Non-pigmented ciliary epithelial cell (primary cell): Measurements from ENCODE around the gene SACM1L.
"Not testable (repeated sequence)": the region's sequence is repeated elsewhere in the genome, so short reads cannot be mapped to it uniquely, and the experiment has no call there.

Experiments used
- DNase-seq: peaks from one replicate; pipeline ENCODE4 v3.0.0-alpha.2; 2010; ENCODE audit warnings: low read depth

The SACM1L gene

DNA sequence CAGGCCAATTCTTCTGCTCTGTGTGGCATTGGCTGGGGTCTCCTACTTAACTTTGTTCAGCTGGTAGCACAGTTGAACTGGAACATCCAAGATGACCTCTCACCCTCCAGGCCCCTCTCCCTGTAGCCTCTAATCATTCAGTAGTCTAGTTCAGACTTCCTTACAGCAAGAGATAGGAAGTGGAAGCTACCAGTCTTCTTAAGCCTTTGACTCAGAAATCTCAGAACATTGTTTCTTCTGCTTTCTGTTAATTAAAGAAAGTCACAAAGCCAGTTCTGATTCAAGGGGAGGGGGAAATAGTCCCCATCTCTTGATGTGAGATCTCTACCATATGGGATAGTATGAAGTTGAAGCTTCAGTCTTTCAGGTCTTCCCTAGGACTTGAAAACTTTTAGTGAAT, 18.8 kb upstream of the SACM1L start:
- no peak for DNase-seq

DNA sequence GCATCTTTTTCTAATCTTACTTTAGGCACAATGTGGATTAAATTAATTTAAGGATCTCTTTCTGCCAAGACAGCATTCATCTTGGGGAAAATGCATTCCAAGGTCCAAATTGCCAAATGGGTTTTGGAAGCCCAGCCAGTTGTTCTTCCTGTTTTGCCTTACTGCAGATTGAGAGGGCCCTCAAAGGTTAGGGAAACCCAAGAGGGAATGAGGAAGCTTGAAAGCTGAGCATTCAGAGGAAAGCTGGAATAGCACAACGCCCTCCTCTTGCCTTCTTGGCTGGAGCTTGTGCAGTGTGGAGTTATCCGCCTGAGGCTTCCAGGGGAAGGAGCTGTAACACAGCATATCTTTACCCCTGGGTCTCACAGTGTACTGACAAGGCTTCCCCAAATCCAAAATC, 18.2 kb upstream of the SACM1L start:
- DNase-seq = no peak

DNA sequence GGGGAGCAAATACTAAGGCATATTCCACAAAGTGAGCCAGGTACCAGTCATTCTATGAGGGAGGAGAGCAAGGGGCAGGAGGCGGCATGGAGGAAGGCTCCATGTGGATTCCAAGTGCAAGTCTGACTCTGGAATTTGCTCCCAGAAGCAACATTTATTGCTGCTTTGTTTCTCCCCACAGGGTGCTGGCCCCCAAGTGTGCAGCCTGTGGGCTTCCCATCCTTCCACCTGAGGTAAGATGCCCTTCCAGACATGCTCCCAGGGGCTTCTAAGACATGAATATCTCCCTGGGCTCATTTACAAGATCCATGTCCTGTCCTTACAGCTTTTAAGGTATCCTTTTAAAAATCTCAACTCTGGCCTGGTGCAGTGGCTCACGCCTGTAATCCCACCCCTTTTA, 15.9 kb upstream of the SACM1L start:
- DNase-seq = no peak

DNA sequence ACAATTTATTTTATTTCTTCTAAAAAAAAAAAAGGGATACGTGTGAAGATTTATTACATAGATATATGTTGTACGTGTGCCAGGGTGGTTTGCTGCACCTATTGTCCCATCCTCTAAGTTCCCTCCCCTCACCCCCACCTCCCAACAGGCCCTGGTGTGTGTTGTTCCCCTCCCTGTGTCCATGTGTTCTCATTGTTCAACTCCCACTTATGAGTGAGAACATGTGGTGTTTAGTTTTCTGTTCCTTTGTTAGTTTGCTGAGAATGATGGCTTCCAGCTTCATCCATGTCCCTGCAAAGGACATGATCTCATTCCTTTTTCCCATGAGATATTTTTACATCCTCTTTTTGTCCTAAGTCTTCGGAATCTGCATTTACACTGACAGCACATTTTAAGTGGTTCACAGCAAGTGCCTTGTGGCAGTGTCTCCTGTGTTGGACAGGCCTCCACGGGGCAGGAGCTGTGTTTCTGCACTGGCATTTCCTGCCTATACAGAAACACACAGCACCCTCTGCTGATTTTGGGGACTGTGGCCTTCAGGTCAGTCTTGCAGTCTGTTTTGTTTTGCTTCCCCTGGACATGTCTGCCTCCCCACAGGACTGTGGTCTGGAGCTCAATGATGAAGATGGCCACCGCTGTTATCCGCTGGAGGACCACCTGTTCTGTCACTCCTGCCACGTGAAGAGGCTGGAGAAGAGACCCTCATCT, 12.7 kb upstream of the SACM1L start:
- no peak for DNase-seq

DNA sequence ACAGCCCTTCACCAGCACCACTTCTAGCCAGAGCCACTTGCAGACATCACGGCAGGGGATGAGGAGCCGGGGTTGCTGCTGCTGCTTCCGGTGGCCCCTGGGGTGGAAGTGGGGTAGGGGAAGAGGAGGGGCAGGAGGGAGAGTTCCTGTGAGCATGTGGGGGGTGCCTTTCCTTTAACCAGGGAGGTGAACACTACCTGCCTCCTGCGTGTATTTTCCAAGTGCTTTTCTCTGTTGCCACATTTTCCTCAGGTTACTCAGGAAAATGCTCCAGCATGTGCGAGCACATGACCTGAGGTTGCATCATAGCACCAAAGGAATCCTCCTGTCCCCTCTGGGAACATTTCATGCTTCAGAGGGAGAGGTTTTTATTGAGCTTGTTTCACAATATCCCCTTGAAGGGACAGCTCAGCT, 12.2 kb upstream of the SACM1L start:
- DNase-seq = no peak

DNA sequence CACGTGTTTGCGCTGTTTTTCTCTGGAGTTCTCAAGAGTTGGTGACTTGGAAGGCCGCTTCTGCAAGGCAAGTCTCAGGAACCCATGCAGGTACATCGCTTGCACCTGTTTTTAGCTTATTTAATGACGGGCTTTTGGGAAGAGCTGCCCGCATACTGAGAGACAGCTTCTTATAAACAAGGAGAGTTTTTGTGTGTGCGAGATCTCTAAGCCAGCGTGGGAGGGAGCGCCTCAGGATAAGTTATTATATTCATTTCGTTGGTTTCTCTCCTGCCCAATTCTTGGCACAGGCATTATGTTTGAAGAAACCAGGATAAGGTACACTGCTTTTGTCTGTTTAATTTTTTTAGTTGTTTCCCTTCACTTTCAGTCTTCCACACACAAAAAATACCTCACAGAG, 11.4 kb upstream of the SACM1L start:
- no peak for DNase-seq

DNA sequence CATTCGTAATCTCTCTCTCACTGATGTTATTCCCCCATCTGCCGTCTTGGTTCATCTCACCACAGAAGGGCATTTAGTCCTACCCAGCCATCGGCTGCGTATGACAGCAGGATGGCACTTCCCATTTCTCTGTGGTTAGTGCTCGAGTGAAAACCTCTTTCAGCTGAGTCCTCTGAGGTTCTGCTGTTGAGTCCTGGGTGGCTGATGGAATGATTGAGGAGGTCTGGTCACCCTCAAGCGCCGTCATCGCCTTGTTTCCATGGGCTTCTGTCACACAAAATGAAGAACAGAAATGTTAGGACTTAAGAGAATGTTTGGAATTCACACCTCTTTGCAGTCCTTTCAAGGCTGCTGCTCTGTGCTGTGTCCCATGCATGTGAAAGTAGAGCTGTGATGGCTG, 9.4 kb upstream of the SACM1L start:
- DNase-seq = no peak

DNA sequence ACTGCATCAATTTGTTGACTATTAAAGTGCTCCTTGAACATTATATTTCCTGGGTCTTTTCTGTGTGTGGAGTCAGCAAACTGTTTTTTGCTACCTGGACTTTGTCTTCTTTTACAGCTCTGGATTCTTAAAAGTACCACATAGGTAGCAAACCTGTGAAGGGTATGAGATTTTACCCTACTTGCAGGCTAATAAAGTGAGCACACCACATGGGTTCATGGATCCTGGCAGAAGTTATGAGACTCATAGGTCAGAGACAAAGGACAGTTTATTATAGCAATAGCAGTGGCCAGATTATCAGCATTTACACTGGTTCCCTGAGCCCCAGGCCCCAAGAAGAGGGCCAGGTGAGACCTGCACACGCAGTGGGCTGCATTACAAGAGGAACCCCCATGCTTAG, 8.0 kb upstream of the SACM1L start:
- no peak for DNase-seq

DNA sequence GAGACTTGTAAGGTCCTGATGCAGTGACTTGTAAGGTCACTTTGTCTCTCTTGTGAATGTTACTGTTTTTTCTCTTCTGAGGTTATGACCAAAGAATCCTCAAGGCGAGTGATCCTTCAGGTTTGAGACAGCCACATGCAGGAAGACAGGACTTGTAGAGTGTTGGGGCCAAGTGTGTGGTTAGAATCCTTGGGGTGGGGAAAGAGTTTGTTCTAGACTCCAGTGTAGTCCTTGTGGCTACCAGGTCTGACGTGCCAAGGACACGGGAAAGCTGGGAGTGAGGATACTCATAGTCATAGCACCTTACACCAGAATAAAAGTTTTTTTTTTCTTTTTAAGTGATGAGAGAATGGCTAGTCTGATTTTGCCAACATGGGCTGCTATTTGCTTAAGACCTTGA, 7.3 kb upstream of the SACM1L start:
- DNase-seq = no peak

DNA sequence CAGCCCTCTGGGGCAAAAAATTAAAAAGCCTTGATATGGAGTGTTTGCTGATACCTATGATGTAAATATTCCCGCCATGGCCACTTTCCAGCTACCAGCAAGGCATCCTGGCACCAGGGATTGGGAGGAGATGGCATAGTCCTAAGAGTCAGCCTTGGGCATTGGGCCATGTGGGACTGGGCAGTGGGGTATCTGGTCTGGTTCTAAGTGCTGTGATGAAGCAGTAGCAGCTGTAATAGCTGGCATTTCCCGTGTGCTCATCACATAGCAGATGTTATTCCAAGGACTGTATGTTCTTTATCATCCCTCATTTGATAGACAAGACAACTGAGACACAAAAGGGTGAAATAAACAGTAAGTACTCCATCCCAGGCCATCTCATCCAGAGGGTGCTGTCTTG, 6.9 kb upstream of the SACM1L start:
- no peak for DNase-seq

DNA sequence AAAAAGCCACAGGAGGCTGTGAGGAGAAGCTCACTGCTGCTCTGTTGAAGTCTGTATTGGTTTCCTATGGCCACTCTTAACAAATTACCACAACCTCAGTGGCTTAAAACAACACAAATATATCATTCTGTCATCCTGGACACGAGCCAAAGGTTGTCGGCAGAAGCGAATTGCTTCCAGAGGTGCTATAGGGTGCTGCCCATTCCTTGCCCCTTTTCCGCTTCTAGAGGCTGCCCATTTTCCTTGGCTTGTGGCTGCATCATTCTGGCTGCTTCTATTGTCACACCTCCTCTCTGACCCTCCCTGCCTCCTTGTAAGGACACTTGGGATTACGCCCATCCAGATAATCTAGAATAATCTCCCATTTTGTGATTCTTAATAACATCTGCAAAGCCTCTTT, 6.4 kb upstream of the SACM1L start:
- no peak for DNase-seq

DNA sequence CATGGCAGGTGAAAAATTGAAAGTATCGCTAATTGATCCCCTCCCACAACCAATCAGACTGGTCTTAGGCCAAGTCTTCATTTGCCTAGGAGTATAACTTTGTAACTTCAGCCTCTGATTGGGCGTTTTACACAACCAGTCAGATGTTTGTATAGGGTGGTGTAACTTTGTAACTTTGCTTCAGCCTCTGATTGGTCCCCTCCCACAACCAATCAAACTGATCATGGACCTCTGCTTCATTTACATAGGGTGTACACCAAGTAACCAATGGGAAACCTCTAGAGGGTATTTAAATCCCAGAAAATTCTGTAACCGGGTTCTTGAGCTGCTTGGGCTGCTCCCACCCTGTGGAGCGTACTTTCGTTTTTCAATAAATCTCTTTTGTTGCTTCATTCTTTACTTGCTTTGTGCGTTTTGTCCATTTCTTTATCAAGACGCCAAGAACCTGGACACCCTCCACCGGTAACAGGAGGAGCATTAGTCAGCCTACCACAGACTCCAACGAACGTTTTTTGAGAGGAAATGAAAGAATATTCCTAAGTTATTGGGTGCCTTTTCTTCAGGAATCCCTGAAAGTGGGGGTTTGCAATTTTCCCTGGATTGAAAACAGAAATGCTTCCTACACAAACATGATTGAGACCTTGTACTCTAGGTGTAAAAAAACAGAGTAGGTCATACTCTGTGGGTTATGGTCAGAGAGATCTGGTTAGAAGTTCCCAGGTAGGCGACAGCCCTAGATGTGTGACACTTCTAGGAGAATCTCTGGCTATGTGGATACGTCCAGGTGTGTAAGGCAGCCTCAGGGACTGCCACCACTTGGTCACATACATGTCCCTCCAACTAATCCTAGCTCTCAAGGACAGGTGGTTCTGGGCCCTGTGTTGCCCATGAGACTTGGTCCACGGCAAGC, 5.5 kb upstream of the SACM1L start:
- no peak for DNase-seq

DNA sequence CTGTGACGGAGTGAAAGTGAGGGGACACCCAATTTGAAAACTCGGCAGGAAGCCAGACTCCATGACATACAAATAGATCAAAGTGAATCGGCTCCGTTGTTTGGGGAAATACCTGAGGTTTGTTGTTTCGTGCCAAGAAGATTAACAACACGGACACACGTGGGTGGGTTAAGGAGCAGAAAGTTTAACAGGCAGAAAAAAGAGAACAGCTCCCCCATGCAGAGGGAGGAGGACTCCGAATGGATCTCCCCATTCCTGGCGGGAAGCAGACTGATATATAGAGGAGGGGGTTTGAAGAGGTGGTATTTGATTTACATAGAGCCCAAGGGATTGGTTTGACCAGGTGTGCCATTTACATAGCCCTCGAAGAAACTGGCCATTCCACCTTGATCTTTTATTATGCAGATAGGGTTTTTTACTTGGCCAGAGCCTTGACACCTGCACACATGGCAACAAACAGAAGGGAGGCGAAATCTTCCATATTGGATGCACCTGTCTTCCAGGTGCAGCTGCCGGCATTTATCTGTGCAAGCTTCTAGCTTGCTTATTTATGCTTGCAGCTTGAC, 4.8 kb upstream of the SACM1L start:
- DNase-seq = no peak

DNA sequence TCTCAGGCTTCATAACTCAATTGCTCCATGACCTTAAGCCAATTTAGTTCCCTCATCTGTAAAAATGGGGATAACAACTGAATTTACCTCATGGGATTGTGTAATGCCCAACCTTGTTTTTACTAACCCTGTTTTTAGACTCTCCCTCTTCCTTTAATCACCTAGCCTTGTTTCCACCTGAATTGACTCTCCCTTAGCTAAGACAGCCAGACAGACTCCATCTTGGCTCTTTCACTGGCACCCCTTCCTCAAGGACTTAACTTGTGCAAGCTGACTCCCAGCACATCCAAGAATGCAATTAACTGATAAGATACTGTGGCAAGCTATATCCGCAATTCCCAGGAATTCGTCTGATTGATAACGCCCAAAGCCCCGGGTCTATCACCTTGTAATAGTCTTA, 3.5 kb upstream of the SACM1L start:
- not testable (repeated sequence) for DNase-seq

DNA sequence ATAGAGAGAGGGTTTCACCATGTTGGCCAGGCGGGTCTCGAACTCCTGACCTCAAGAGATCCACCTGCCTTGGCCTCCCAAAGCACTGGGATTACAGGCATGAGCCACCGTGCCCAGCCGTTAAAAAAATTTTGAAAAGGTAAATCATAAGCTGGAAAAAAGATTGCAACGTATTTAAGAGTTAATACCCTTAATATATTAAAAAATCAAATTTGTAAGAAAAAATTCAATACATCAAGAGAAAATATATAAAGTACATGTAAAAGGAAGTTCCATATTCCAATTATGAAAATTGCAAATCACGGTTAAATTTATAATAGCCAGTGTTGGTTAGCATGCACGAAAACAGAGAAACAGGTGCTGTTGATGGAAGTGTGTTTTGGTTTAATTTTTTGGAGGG, 2.3 kb upstream of the SACM1L start:
- no peak for DNase-seq

DNA sequence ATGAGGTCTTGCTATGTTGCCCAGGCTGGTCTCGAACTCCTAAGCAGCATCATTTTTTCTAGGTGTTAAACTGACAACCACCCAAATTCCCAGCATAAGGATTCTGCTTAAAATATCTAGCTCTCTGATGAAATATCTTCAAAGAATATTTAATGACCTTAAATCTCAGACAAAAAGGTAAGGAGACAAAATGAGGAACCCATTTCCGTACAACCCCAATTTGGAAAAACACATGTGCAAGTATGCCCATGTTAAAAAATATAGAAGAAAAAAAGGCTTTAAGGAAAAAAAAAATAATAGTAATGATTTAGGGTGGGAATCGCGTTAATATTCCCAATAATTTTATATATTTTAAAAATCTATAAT, 1.4 kb upstream of the SACM1L start:
- DNase-seq = no peak

DNA sequence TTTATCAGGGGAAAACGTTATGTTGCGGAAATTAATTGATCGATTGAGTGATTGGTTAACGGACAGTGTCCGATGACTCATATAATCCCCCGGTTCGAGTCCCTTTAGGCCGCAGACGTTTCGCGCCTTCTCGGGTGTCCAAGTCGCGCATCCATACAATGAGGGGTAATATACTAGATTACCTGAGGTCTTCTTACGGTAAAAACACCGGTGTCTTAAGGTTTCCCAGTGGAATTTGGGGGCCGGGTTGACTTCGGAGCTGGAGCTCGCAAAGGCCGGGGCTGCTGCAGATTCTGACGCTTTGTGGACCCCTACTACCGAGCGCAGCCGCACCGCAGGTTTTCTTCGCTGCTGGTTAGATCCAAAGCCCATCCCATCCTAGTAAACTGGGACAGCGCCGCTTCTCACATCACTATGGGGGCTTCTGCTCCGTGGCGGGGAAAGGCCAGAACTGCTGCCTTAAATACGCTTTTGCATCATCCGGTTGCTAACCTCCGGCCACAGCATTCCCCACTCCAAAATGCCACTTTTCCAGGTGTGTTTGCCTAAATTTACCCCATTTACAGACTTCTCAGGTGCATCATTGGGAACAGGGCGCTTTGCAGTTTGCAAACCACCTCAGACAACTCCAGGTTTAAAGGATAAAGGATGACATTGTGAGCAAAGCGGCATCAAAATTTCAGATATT, 858 bp upstream of the SACM1L start:
- DNase-seq = no peak

DNA sequence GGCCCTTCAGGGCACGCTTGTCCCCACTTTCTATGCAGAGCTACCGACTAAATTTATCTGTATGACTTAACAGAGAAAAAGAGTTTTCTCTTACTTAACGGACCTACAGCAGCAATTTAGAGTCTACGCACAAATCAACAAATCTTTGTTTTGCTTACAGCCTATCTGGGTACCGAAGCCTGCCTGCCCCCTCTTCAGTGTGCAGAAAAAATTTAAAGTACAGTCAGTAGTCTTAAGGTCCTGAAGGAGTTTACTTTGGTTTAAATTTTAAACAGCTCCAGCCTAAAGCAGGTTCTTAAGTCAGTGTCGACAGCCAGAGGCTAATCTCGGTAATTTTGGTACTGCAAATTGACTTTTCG, 570 bp downstream of the SACM1L start:
- no peak for DNase-seq

DNA sequence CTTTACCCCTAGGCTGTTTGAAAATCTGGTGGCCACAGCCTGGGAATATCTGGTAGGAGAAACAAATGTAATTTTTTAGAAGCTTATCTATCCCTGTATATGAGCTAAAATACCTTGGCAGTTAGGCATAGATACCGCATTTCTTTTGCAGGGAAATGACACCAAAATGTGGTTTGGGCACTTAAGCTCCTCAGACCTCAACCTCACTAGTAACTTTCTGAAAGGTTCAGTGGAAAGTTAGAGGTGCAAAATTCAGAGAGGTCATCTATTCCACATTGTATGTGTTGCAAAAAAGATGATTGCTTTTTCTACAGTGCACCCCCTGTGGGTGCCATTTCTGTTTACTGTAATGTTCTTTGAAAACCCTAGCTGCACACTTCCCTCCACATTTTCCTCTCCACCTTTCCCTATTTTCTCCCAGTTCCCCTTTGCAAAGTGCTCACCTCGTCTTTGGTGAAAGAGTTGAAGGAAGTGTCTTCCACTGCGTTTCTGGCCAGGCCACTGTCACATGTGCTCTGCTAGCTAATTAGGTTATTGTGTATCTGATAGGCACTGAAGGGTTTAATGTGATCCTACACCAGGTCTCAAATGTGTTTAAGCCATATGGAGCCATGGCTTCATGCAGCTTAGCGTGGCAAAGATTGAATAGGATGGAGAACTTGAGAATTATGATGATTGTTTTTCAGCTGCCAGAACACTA, 1.3 kb downstream of the SACM1L start:
- DNase-seq = no peak

DNA sequence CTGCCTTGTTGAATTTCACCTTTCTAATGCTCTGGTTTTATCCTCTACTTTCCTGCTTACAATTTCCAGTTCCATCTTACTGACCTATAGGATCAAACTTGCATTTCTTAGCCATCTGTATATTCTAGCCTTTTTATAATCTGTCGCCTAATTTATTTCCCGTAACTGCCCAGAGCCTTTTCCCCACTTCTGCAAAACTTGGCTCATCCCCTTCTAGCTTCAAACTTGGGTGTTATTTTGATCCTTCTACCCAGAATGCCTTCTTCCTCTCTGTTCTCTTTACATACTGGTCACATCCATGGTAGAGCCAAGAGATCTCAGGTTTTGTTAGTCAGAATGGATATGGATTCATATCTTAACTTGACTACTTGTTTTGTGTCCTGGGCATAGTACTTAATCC, 2.6 kb downstream of the SACM1L start:
- no peak for DNase-seq

DNA sequence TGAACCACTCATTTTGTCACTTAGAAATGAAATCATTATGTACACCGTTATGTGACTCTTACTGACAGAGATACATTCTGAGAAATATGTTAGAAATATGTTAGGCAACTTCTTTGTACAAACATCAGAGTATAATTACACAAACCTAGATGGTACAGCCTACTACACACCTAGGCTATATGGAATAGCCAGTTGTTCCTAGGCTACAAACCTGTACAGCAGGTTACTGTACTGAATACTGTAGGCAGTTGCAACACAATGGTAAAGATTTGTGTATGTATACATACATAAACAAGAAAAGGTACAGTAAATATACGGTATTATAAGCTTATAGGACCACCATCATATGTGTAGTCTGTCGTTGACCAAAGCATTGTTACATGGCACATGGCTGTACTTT, 3.7 kb downstream of the SACM1L start:
- no peak for DNase-seq

DNA sequence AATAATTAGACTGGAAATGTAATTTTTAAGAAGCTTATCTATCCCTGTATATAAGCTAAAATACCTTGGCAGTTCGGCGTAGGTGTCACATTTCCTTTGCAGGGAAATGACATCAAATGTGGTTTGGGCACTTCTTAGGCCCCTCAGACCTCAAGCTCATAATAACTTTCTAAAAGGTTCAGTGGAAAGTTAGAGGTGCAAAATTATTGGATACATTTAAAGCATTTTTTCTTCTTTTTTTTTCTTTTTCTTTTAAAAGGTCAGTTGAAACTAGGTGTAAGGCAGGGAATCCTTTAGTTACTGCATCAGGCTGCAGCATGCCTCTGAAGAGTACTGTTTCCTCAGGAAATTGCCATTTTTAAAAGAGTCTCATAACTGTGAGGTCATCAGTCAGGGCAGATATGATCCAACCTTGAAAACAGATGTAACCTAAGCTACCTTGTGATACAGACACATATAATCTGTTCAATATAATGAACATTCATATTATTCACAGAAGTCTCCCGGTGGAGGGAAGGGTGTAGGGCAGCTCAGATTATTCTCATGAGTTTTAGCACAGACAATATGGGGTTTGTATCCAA, 4.8 kb downstream of the SACM1L start:
- DNase-seq = no peak
